Breast epithelium (tissue), 3 donors: Measurements from ENCODE around the gene PRRT1B.

Experiments used
- POLR2A ChIP-seq: fragments of 450-650 bp; IDR thresholded peaks from one replicate; pipeline ENCODE4 v1.6.1; 2016; ENCODE audit warnings: antibody characterized with exemption, mild to moderate bottlenecking, moderate library complexity
- POLR2AphosphoS5 ChIP-seq, 3 donors: sonication (generic); formaldehyde crosslinking; IDR thresholded peaks; one replicate each; pipeline ENCODE4 v1.6.1; 2017; ENCODE audit warnings: antibody characterized with exemption in 3 of 3
- TF ChIP-seq, protein P1 (sequence below), 3 donors: fragments of 450-650 bp; IDR thresholded peaks; one replicate each; pipeline ENCODE4 v1.5.1; 2016 to 2017; ENCODE audit warnings: antibody characterized with exemption in 3 of 3, mild to moderate bottlenecking in 3 of 3, moderate library complexity in 3 of 3

DNA sequence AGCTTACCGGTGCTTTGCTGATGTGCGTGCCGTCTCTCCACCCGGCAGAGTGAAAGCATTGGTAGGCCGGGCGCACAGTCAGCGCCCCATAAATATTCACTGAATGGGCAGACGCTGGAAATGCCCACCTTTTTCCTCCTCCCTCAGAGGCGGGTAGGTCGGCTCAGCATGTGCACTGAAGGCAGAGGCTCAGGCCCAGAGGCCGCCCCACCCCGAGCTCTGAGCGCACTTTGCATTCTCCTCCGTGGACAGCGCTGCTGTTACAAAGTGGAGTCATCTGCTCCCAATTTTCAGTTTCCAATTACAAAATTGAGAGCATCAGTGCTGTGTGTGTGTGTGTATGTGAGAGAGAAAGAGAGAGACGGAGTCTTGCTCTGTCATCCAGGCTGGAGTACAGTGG lies 24.8 kb upstream of the PRRT1B start:
- TF ChIP-seq, protein P1, sequence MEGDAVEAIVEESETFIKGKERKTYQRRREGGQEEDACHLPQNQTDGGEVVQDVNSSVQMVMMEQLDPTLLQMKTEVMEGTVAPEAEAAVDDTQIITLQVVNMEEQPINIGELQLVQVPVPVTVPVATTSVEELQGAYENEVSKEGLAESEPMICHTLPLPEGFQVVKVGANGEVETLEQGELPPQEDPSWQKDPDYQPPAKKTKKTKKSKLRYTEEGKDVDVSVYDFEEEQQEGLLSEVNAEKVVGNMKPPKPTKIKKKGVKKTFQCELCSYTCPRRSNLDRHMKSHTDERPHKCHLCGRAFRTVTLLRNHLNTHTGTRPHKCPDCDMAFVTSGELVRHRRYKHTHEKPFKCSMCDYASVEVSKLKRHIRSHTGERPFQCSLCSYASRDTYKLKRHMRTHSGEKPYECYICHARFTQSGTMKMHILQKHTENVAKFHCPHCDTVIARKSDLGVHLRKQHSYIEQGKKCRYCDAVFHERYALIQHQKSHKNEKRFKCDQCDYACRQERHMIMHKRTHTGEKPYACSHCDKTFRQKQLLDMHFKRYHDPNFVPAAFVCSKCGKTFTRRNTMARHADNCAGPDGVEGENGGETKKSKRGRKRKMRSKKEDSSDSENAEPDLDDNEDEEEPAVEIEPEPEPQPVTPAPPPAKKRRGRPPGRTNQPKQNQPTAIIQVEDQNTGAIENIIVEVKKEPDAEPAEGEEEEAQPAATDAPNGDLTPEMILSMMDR (IDR thresholded peaks at IDR 0.05) = no peak
- TF ChIP-seq POLR2A (no peak), POLR2AphosphoS5 (IDR thresholded peaks at IDR 0.05) (no peak)
